ENCODE data around the gene PRLR. TPM values are rescaled to one million over a fixed set of nuclear protein-coding genes. Genes with fewer than 3 reads are reported as not detected.
"Not testable (repeated sequence)": the region's sequence is repeated elsewhere in the genome, so short reads cannot be mapped to it uniquely, and the experiment has no call there.

The PRLR gene
- total RNA-seq, 2 experiments from 2014 or later = 0.03 TPM; not detected in 1

DNA sequence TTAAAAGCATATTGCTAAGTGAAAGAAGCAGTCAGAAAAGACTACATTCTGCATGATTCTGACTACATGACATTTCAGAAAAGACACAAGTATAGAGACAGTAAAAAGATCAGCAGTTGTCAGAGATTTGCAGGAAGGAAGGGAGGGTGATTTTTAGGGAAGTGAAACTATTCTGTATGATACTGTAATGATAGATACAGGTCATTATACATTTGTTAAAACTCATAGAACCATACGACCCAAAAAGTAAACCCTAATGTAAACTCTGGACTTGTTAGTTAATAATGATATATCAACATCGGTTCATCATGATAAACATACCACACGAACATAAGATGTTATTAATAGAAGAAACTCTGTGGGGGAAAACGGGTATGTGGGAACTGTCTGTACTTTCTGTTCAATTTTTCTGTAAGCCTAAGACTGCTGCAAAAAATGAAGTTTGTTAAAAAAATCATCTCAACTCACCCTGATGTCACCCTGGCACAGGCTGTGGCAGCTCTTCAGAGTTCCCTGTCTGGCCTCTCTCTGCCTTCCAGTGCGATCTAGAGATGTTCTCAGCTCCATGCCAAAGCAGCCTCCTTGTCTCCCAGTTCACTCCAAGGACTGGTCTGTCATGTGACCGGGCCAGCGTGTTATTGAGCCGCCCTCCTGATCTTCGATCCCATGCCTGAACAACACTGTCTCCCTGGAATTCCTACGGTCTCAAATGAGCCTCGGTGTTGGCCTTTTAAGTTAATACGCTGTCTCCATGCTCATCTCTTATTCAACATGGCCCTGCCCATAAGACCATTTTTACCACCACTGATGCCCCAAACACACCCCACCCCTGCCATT lies 35.4 kb downstream of the PRLR start:
- ATAC-seq (ENCODE audit: poor library complexity) = no peak
- no peak overlapping the region for H3K27ac ChIP-seq (ENCODE audit: low read depth in 1 of 2, low read length in 2 of 2)
- H3K4me1 Mint-ChIP-seq (ENCODE audit: low read depth) = no peaks in the 10 kb centered on the region
- TF ChIP-seq, protein P1, sequence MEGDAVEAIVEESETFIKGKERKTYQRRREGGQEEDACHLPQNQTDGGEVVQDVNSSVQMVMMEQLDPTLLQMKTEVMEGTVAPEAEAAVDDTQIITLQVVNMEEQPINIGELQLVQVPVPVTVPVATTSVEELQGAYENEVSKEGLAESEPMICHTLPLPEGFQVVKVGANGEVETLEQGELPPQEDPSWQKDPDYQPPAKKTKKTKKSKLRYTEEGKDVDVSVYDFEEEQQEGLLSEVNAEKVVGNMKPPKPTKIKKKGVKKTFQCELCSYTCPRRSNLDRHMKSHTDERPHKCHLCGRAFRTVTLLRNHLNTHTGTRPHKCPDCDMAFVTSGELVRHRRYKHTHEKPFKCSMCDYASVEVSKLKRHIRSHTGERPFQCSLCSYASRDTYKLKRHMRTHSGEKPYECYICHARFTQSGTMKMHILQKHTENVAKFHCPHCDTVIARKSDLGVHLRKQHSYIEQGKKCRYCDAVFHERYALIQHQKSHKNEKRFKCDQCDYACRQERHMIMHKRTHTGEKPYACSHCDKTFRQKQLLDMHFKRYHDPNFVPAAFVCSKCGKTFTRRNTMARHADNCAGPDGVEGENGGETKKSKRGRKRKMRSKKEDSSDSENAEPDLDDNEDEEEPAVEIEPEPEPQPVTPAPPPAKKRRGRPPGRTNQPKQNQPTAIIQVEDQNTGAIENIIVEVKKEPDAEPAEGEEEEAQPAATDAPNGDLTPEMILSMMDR (IDR thresholded peaks at IDR 0.05) = no peak
- DNase-seq = peak in 1 of 14 experiments; percentile 13
- H3K9me3 ChIP-seq (ENCODE audit: control insufficient read depth in 1 of 2, insufficient read depth in 1 of 2, low read length in 2 of 2) = no peaks in the 10 kb centered on the region
- ChIA-PET CTCF (no interaction called here), POLR2A (no interaction called here)
- peaks cover 37% of the 10 kb centered on the region for H3K27me3 Mint-ChIP-seq
- no peak overlapping the region for H3K4me3 ChIP-seq (ENCODE audit: low read length)
- no peak overlapping the region for H3K4me3 Mint-ChIP-seq
- intact Hi-C loops (cut with DNase I, micrococcal nuclease) = no loop called here
- no peaks in the 10 kb centered on the region for H3K4me1 ChIP-seq (ENCODE audit: insufficient read depth, low read length)
- peaks cover 3 to 4% of the 10 kb centered on the region in 2 experiments for H3K27me3 ChIP-seq (ENCODE audit: control insufficient read depth in 1 of 2, insufficient read depth in 2 of 2, low read length in 2 of 2)
- no peak overlapping the region for H3K27ac Mint-ChIP-seq
- no peaks in the 10 kb centered on the region for H3K36me3 Mint-ChIP-seq (ENCODE audit: low read depth)
- H3K36me3 ChIP-seq (ENCODE audit: insufficient read depth, low read length) = no peaks in the 10 kb centered on the region
- no peaks in the 10 kb centered on the region for H3K9me3 Mint-ChIP-seq

- no peak overlapping the region for H3K27ac Mint-ChIP-seq
- no peaks in the 10 kb centered on the region for H3K9me3 ChIP-seq (ENCODE audit: control insufficient read depth in 1 of 2, insufficient read depth in 1 of 2, low read length in 2 of 2)
- no peaks in the 10 kb centered on the region for H3K36me3 ChIP-seq (ENCODE audit: insufficient read depth, low read length)
- ATAC-seq (ENCODE audit: poor library complexity) (no peak), DNase-seq (no peak)
- no peak overlapping the region for H3K4me3 ChIP-seq (ENCODE audit: low read length)
- no peaks in the 10 kb centered on the region for H3K4me1 ChIP-seq (ENCODE audit: insufficient read depth, low read length)
- no peak overlapping the region for H3K27ac ChIP-seq (ENCODE audit: low read depth in 1 of 2, low read length in 2 of 2)
- intact Hi-C loops (cut with DNase I, micrococcal nuclease) = no loop called here
- peaks cover 22% of the 10 kb centered on the region for H3K27me3 Mint-ChIP-seq
- CTCF ChIA-PET = no interaction called here
- POLR2A ChIA-PET = no interaction called here
- no peaks in the 10 kb centered on the region for H3K36me3 Mint-ChIP-seq (ENCODE audit: low read depth)
- no peaks in the 10 kb centered on the region for H3K4me1 Mint-ChIP-seq (ENCODE audit: low read depth)
- TF ChIP-seq, protein P1 (IDR thresholded peaks at IDR 0.05) = no peak
- H3K4me3 Mint-ChIP-seq = no peak overlapping the region
- no peaks in the 10 kb centered on the region for H3K27me3 ChIP-seq (ENCODE audit: control insufficient read depth in 1 of 2, insufficient read depth in 2 of 2, low read length in 2 of 2)
- no peaks in the 10 kb centered on the region for H3K9me3 Mint-ChIP-seq
Observed at GRCh38 chr5:35192506-35192905, 37.8 kb downstream of the PRLR start.

DNA sequence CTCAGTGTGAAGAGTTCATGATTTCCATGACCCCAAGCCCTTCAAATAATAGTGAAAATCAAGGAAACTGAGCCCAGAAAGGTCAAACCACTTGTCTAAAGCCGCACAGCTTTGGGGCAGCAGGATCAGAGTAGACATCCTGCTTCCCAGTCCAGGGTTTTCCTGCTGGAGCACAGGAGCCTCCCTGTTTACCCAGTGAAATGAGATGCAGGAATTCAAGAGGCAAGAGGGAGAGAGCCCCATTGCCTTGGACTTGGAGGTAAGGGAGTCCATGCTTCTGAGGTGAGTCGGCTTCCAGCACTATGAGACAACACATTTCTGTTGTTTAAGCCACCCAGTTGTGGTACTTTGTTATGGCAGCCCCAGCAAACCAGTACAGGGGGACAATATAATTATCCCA lies 40.5 kb downstream of the PRLR start:
- peaks cover 11% of the 10 kb centered on the region for H3K27me3 Mint-ChIP-seq
- H3K36me3 ChIP-seq (ENCODE audit: insufficient read depth, low read length); H3K36me3 Mint-ChIP-seq (ENCODE audit: low read depth); ATAC-seq (ENCODE audit: poor library complexity); H3K4me1 ChIP-seq (ENCODE audit: insufficient read depth, low read length); H3K4me3 Mint-ChIP-seq; H3K4me1 Mint-ChIP-seq (ENCODE audit: low read depth); H3K27ac Mint-ChIP-seq; H3K27me3 ChIP-seq (ENCODE audit: control insufficient read depth in 1 of 2, insufficient read depth in 2 of 2, low read length in 2 of 2); CTCF ChIA-PET; POLR2A ChIA-PET; H3K27ac ChIP-seq (ENCODE audit: low read depth in 1 of 2, low read length in 2 of 2); H3K9me3 Mint-ChIP-seq; H3K9me3 ChIP-seq (ENCODE audit: control insufficient read depth in 1 of 2, insufficient read depth in 1 of 2, low read length in 2 of 2); H3K4me3 ChIP-seq (ENCODE audit: low read length); intact Hi-C loops (cut with DNase I, micrococcal nuclease); DNase-seq: not testable (repeated sequence)

DNA sequence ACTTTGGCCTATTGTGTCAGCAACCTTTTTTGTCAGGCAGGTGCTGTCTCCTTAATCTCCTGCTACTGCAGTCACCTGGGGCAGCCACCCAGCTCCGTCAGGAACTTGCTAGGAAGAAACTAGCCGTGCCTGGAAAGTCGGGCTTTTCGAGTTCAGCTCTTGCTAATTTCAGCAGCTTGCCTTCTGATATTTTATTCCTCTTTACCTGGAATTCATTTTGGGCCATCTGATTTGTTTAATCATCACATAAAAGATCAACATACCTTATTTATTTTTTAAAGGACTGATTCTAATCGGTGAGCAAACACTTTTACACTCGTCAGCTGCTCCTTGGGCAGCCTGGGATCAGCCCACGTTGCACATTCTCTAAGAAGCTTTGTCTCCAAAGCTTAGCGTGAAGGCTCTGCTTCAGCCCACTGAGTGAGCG lies 42.2 kb downstream of the PRLR start:
- Histone ChIP-seq H3K27me3 (ENCODE audit: control insufficient read depth in 1 of 2, insufficient read depth in 2 of 2, low read length in 2 of 2) (no peaks in the 10 kb centered on the region), H3K9me3 (ENCODE audit: control insufficient read depth in 1 of 2, insufficient read depth in 1 of 2, low read length in 2 of 2) (no peaks in the 10 kb centered on the region), H3K4me3 (ENCODE audit: low read length) (no peak overlapping the region), H3K4me1 (ENCODE audit: insufficient read depth, low read length) (no peaks in the 10 kb centered on the region), H3K27ac (ENCODE audit: low read depth in 1 of 2, low read length in 2 of 2) (no peak overlapping the region), H3K36me3 (ENCODE audit: insufficient read depth, low read length) (no peaks in the 10 kb centered on the region)
- H3K36me3 Mint-ChIP-seq (ENCODE audit: low read depth) = no peaks in the 10 kb centered on the region
- no peak overlapping the region for H3K27ac Mint-ChIP-seq
- peaks cover 12% of the 10 kb centered on the region for H3K27me3 Mint-ChIP-seq
- H3K4me1 Mint-ChIP-seq (ENCODE audit: low read depth) = no peaks in the 10 kb centered on the region
- ChIA-PET CTCF (no interaction called here), POLR2A (no interaction called here)
- H3K4me3 Mint-ChIP-seq = no peak overlapping the region
- DNase-seq (no peak), ATAC-seq (ENCODE audit: poor library complexity) (no peak)
- H3K9me3 Mint-ChIP-seq = no peaks in the 10 kb centered on the region
- TF ChIP-seq, protein P1 (IDR thresholded peaks at IDR 0.05) = no peak
- intact Hi-C loops (cut with DNase I, micrococcal nuclease) = no loop called here

GRCh38 chr5:35187621-35188020 lies 42.7 kb downstream of the PRLR start:
- H3K9me3 Mint-ChIP-seq; H3K4me3 ChIP-seq (ENCODE audit: low read length); H3K4me1 Mint-ChIP-seq (ENCODE audit: low read depth); H3K27me3 ChIP-seq (ENCODE audit: control insufficient read depth in 1 of 2, insufficient read depth in 2 of 2, low read length in 2 of 2); DNase-seq; CTCF ChIA-PET; intact Hi-C loops (cut with DNase I, micrococcal nuclease); H3K4me3 Mint-ChIP-seq; POLR2A ChIA-PET; H3K27ac ChIP-seq (ENCODE audit: low read depth in 1 of 2, low read length in 2 of 2); H3K4me1 ChIP-seq (ENCODE audit: insufficient read depth, low read length); H3K27ac Mint-ChIP-seq; H3K36me3 ChIP-seq (ENCODE audit: insufficient read depth, low read length); H3K9me3 ChIP-seq (ENCODE audit: control insufficient read depth in 1 of 2, insufficient read depth in 1 of 2, low read length in 2 of 2); ATAC-seq (ENCODE audit: poor library complexity); H3K36me3 Mint-ChIP-seq (ENCODE audit: low read depth): not testable (repeated sequence)
- peaks cover 12% of the 10 kb centered on the region for H3K27me3 Mint-ChIP-seq
